HepG2 (cell line): ENCODE measurements around the gene MIEF1. TPM values are rescaled to one million over a fixed set of nuclear protein-coding genes. Genes with fewer than 3 reads are reported as not detected.

Experiments
- EEA1 ChIP-seq: sonication (generic); formaldehyde crosslinking; IDR thresholded peaks from 2 replicates; pipeline ENCODE4 v1.5.1; 2020; ENCODE audit warnings: mild to moderate bottlenecking, missing genetic modification reagents, borderline replicate concordance
- MAX ChIP-seq: IDR thresholded peaks from 2 replicates; pipeline ENCODE4 v1.6.1; 2012; ENCODE audit warnings: inconsistent platforms
- MTF2 ChIP-seq: sonication (generic); formaldehyde crosslinking; IDR thresholded peaks from 2 replicates; pipeline ENCODE4 v1.5.0; 2020; ENCODE audit warnings: missing genetic modification reagents, borderline replicate concordance
- PRDM10 ChIP-seq: sonication (generic); formaldehyde crosslinking; IDR thresholded peaks from 2 replicates; pipeline ENCODE4 v1.4.0; 2020; ENCODE audit warnings: low read depth, missing genetic modification reagents
- REXO4 ChIP-seq: sonication (generic); formaldehyde crosslinking; IDR thresholded peaks from 2 replicates; pipeline ENCODE4 v1.8.0; 2022; ENCODE audit warnings: missing genetic modification reagents, mild to moderate bottlenecking, borderline replicate concordance
- RFX1 ChIP-seq: fragments of 450-650 bp; IDR thresholded peaks from 2 replicates; pipeline ENCODE4 v1.6.1; 2017
- RFX3 ChIP-seq: IDR thresholded peaks from 2 replicates; pipeline ENCODE4 v1.6.1; 2016; ENCODE audit warnings: missing biosample characterization, missing genetic modification reagents
- RXRA ChIP-seq: sonication (generic); formaldehyde crosslinking; IDR thresholded peaks from 2 replicates; pipeline ENCODE4 v1.5.1; 2020; ENCODE audit warnings: missing genetic modification reagents
- SIN3A ChIP-seq: IDR thresholded peaks from 2 replicates; pipeline ENCODE4 v1.6.1; 2011; ENCODE audit warnings: low read depth, mild to moderate bottlenecking, control low read depth, low read length, borderline replicate concordance
- SMAD3 ChIP-seq: sonication (generic); formaldehyde crosslinking; IDR thresholded peaks from 2 replicates; pipeline ENCODE4 v1.4.0; 2020; ENCODE audit warnings: missing genetic modification reagents
- TBP ChIP-seq: sonication (generic); formaldehyde crosslinking; IDR thresholded peaks from 2 replicates; pipeline ENCODE4 v1.5.0; 2020; ENCODE audit warnings: missing genetic modification reagents
- THAP11 ChIP-seq: IDR thresholded peaks from 2 replicates; pipeline ENCODE4 v1.6.1; 2016; ENCODE audit warnings: missing biosample characterization, missing genetic modification reagents
- ZBTB38 ChIP-seq: sonication (generic); formaldehyde crosslinking; IDR thresholded peaks from 2 replicates; pipeline ENCODE4 v1.5.1; 2020; ENCODE audit warnings: mild to moderate bottlenecking, missing genetic modification reagents
- ZFP36L1 ChIP-seq: sonication (generic); formaldehyde crosslinking; IDR thresholded peaks from 2 replicates; pipeline ENCODE4 v1.8.0; 2022; ENCODE audit warnings: mild to moderate bottlenecking, missing genetic modification reagents, moderate library complexity
- ZFX ChIP-seq: sonication (generic); formaldehyde crosslinking; IDR thresholded peaks from 2 replicates; pipeline ENCODE4 v1.4.0; 2020; ENCODE audit warnings: mild to moderate bottlenecking, low read depth, missing genetic modification reagents, moderate library complexity
- ZMAT3 ChIP-seq: sonication (generic); formaldehyde crosslinking; conservative IDR thresholded peaks from 2 replicates; pipeline ENCODE4 v1.7.0; 2021; ENCODE audit warnings: missing genetic modification reagents
- ZNF3 ChIP-seq: IDR thresholded peaks from 2 replicates; pipeline ENCODE4 v1.7.0; 2017; ENCODE audit warnings: inconsistent platforms
- ZNF350 ChIP-seq: sonication (generic); formaldehyde crosslinking; IDR thresholded peaks from 2 replicates; pipeline ENCODE4 v1.4.0; 2020; ENCODE audit warnings: mild to moderate bottlenecking, low read depth, missing genetic modification reagents, borderline replicate concordance
- ZNF598 ChIP-seq: sonication (generic); formaldehyde crosslinking; IDR thresholded peaks from 2 replicates; pipeline ENCODE4 v1.5.1; 2020; ENCODE audit warnings: mild to moderate bottlenecking, missing genetic modification reagents, borderline replicate concordance
- ZNF678 ChIP-seq: sonication (generic); formaldehyde crosslinking; IDR thresholded peaks from 2 replicates; pipeline ENCODE4 v1.4.0; 2020; ENCODE audit warnings: mild to moderate bottlenecking, missing genetic modification reagents
- ZNF713 ChIP-seq: sonication (generic); formaldehyde crosslinking; IDR thresholded peaks from 2 replicates; pipeline ENCODE4 v1.4.0; 2020; ENCODE audit warnings: mild to moderate bottlenecking, missing genetic modification reagents
- ZNF772 ChIP-seq: sonication (generic); formaldehyde crosslinking; IDR thresholded peaks from 2 replicates; pipeline ENCODE4 v1.5.0; 2020; ENCODE audit warnings: mild to moderate bottlenecking, missing genetic modification reagents
- ZNF879 ChIP-seq: sonication (generic); formaldehyde crosslinking; IDR thresholded peaks from 2 replicates; pipeline ENCODE4 v1.8.1; 2023; ENCODE audit warnings: missing genetic modification reagents
- ZNF883 ChIP-seq: sonication (generic); formaldehyde crosslinking; IDR thresholded peaks from 2 replicates; pipeline ENCODE4 v1.5.1; 2020; ENCODE audit warnings: mild to moderate bottlenecking, missing genetic modification reagents; ENCODE audit errors: not compliant biosample characterization
- ZSCAN22 ChIP-seq: sonication (generic); formaldehyde crosslinking; IDR thresholded peaks from 2 replicates; pipeline ENCODE4 v1.4.0; 2020; ENCODE audit warnings: mild to moderate bottlenecking, missing genetic modification reagents
- polyA plus RNA-seq, 8 experiments: library from polyadenylated mRNA; depleted of rRNA in 3 of 8; stranded (reverse) in 7 of 8; unstranded in 1 of 8; fragments of >200 nt; fragmentation: Illumina TruSeq in 4 of 8; extraction: Trizol in 4 of 8; gene quantifications; 2 replicates each; pipeline versions ENCODE4 v1.2.1 to v1.2.3, GENCODE V29; 2011 to 2016; ENCODE audit warnings: low read depth in 4 of 8, missing spikeins in 1 of 8, mixed read lengths in 1 of 8; ENCODE audit not compliant: insufficient read depth in 1 of 8
- total RNA-seq, 5 experiments: library from RNA; depleted of rRNA; stranded (reverse); fragments of >200 nt; fragmentation: Illumina TruSeq; extraction: Trizol; gene quantifications; 2 replicates each; pipeline ENCODE4 v1.2.3, GENCODE V29; 2016; ENCODE audit warnings: low read depth in 1 of 5
- TF ChIP-seq, protein P1 (sequence below): sonication (generic); formaldehyde crosslinking; IDR thresholded peaks from 2 replicates; pipeline ENCODE4 v1.8.1; 2023; ENCODE audit warnings: mild to moderate bottlenecking, moderate library complexity, missing genetic modification reagents
- TF ChIP-seq, protein P2 (sequence below): sonication (generic); formaldehyde crosslinking; IDR thresholded peaks from 2 replicates; pipeline ENCODE4 v1.4.0; 2020; ENCODE audit warnings: mild to moderate bottlenecking, missing genetic modification reagents

The MIEF1 gene
- total and polyA plus RNA-seq, 2 of the 13 experiments (the other 11 are each of a cell fraction or from before 2014, with no cell fraction given): 21.7 to 34.8 TPM

DNA sequence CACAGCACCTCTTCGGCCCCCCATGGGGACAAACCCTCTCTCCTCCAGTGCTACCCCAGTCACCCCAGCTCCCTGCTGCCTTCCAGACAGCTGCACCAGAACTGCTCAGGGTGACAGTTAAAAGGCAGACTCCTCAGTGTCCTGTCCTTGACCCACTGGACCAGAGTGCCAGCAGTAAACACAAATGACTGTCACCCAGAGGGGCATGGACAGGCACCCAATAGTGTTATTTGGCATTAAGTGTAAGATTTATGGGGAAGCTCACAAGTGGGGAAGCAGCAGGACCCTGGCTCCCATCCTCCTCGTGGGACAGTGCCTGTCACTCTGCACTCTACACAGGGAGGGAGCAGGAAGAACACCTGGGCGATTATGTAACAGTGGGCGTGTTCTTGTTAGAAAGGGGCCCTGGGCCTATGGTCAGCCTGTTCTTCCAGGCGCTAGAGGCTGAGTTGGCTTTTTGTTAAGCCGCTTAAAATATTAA is 25.4 kb downstream of the MIEF1 start (continued):
- TF ChIP-seq, protein P1, sequence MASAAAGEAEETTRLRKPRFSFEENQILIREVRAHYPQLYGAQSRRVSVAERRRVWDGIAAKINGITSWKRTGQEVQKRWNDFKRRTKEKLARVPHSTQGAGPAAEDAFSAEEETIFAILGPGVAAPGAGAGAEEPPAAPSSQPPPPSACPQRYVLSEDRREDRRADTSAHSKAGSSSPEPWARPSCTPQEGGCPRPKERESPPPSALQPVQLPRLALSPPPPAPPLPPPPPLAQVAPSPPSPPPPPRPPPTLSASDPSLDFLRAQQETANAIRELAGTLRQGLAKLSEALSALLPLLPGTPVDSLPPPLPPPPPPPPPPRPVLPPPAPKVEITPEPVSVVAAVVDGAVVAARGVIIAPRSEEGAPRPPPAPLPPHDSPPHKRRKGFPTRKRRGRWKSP (CRISPR knock-in tag): no peak
- TF ChIP-seq ZNF3: no peak
- no peak for TF ChIP-seq MAX
- TF ChIP-seq ZNF879 (CRISPR knock-in tag): no peak
- no peak for TF ChIP-seq ZNF883
- peak; percentile 55; the same call in 1 of the 2 replicates for TF ChIP-seq ZFX (CRISPR knock-in tag)
- peak; percentile 26; the same call in 1 of the 2 replicates for TF ChIP-seq THAP11
- TF ChIP-seq TBP (CRISPR knock-in tag): no peak
- no peak for TF ChIP-seq SMAD3 (CRISPR knock-in tag)
- peak; percentile 51; the same call in 1 of the 2 replicates for TF ChIP-seq RXRA (CRISPR knock-in tag)
- TF ChIP-seq ZBTB38 (CRISPR knock-in tag): no peak
- no peak for TF ChIP-seq ZNF678 (CRISPR knock-in tag)
- TF ChIP-seq PRDM10: no peak
- no peak for TF ChIP-seq ZNF772 (CRISPR knock-in tag)
- no peak for TF ChIP-seq ZSCAN22 (CRISPR knock-in tag)
- no peak for TF ChIP-seq REXO4
- no peak for TF ChIP-seq EEA1 (CRISPR knock-in tag)
- no peak for TF ChIP-seq ZFP36L1 (CRISPR knock-in tag)
- TF ChIP-seq RFX1: no peak
- TF ChIP-seq MTF2 (CRISPR knock-in tag): no peak
- TF ChIP-seq, protein P2, sequence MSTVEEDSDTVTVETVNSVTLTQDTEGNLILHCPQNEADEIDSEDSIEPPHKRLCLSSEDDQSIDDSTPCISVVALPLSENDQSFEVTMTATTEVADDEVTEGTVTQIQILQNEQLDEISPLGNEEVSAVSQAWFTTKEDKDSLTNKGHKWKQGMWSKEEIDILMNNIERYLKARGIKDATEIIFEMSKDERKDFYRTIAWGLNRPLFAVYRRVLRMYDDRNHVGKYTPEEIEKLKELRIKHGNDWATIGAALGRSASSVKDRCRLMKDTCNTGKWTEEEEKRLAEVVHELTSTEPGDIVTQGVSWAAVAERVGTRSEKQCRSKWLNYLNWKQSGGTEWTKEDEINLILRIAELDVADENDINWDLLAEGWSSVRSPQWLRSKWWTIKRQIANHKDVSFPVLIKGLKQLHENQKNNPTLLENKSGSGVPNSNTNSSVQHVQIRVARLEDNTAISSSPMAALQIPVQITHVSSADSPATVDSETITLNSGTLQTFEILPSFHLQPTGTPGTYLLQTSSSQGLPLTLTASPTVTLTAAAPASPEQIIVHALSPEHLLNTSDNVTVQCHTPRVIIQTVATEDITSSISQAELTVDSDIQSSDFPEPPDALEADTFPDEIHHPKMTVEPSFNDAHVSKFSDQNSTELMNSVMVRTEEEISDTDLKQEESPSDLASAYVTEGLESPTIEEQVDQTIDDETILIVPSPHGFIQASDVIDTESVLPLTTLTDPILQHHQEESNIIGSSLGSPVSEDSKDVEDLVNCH (CRISPR knock-in tag): no peak
- TF ChIP-seq SIN3A: no peak
- no peak for TF ChIP-seq ZNF350 (CRISPR knock-in tag)
- no peak for TF ChIP-seq ZNF598 (CRISPR knock-in tag)
- no peak for TF ChIP-seq RFX3 (CRISPR knock-in tag)
- TF ChIP-seq ZNF713 (CRISPR knock-in tag): no peak
- 0 out of 2 replicates have a peak, but pooled peaks have one; percentile 35 for TF ChIP-seq ZMAT3 (CRISPR knock-in tag)
